COR-L47 (cell line): ENCODE measurements around the gene SPATA1.

Experiments
- DNase-seq: peaks from one replicate; lab custom pipeline; 2025; lab: John Stamatoyannopoulos, UW

Gene SPATA1

DNA sequence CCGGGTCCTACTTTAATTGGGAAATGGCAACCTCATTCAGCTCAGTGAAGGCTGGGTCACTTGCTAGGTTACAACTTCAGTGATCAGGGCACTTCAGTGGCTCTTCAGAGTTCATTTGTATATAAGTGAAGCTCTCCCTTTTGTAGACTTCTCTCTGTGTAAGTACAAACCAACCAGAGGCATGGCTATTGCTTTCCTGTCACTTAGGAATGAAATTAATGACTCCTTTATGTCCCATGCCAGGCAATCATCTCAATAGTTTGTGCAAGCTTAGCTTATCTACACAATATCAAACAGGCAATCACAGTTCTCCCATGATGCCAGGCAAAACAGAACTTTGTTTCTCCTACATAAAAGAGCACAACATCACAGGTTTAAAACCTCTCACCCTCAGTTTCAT is 90.8 kb downstream of the SPATA1 start:
- DNase-seq, result no peak

GRCh38 chr1:84598418-84598817 is 92.2 kb downstream of the SPATA1 start:
- no peak for DNase-seq

- no peak for DNase-seq
Observed at GRCh38 chr1:84598846-84599741, 92.9 kb downstream of the SPATA1 start.

DNA sequence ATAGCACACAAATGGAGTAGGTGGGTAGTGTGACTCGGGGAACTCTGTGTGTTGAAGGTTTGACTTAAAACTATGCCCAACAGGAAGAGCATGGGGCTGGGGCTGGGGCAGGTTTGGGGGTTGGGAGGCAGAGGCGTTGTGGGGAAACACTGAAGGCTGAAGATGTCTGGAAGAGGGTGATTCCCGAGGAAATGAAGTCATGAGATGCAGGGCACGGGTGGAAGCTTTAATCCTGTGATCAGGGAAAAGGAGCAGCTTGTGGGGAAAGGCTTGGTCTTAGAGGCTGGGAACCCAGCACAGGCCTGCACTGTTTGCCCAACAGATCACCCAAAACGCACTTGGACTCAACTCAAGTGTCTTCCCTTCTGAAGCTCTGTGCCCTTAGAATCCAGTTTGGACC is 94.6 kb downstream of the SPATA1 start:
- DNase-seq, result no peak

GRCh38 chr1:84603223-84603622 is 97.0 kb downstream of the SPATA1 start:
- DNase-seq, result no peak

DNA sequence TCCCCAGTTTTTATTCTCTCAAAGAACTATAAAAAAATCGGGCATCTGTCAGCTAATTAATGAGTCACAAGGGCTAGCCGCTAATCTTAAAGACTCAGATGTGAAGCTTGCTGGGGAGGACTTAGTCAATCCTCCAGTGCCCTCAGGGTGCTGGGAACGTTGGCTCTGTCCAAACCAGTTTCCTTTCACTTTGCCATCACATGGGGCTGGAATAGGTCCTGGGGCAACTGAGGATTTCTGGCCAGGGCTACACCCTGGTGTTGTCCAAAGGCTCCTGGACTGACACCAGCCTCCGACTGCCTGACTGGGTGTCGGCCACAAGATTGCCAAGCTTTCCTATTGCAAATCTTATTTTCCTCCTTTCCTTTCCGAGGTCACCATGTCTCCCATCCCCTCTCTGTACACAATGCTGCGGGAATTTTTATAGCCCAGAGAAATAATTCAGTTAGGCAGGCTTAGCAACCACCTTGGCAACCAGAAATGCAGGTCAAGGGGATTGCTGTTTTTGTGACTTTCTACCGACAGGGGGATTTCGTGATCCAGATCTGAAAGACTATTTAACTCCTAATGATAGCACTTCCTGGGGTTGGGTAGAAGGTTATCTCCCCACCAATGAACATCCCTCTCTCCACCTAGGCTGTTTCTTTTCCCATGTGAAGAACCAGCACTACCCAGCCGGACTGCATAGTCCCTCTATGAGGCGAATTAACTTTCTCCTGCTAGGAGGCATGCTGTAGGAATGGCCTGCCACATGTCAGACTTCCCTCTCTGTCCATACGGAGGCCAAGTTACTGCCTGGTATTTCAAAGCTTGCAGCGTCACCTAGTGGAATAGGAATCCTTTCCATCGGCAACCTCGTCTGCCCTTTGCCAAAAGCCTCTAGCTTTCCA is 98.0 kb downstream of the SPATA1 start:
- DNase-seq, result no peak

DNA sequence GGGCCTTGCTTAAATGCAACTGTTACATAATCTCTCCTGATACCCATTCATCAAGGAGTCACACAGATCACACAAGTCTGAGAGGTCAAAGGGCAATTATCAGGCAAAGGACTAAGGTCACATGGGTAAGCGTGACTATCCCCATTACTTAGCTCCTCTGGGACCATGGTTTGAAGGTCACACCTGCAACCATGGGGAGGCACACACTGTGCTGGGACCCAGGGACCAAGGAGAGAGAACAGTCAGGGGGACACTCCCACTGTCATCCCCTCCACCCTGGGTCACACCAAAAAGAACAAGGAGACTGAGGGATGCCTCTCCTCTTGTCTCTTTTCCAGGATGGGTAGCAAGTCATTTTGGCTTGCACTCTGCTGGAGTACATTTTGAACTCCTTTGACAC is 99.0 kb downstream of the SPATA1 start:
- DNase-seq, result no peak

DNA sequence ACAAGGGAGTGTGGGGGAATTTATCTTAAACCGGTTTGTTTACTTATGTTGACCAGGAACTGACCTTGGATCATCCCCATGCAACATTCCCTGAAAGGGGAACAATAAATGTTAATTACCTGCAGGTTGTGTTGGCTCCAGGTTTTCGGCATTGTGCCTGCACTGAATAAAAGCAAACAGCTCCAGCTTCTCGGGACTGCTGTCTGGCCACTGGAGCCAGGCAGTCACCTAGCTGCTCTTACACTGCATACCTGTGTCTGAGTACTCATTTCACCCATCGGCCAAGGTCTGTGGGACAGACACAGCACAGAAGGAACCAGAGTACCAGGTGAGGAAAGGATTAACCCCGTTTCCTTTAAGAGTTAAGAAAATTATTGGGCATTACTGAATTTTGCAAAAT is 100.8 kb downstream of the SPATA1 start:
- DNase-seq, result no peak

DNA sequence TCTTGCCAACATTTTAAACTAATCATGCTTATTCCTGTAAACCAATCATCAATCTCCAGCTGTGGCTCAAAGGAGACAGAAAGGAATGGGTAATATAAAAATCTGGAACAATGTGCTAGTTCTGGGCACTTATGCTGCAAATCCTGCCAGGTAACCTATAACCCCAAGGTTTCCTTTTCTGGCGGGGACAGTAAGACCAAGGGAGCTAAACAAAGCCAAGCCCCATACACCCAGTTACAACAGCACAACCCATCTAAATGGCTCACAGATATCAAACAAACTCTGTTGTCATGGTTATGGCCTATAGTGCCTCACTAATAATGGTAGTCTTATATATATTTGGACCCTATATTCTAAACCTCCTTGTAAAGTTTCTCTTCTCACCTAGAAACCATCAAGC is 104.9 kb downstream of the SPATA1 start:
- no peak for DNase-seq

DNA sequence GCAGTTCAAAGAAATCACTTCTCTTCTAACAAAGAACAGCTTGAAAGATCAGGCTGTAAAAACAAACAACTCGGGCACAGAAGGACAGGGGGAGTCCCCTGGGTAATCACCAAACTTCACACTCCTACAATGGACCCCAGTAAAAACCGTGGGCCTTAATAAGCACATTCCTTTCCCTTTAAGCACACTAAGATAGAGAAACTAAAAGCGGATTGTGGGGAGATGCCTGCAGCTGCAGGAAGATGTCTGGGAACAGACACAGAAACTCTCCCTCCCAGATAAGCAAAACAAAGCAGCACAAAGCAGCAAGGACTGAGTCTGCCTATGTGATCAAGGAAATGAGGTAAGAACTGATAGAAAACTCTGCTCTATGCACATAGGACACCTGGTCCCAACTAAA is 105.6 kb downstream of the SPATA1 start:
- DNase-seq, result no peak

- no peak for DNase-seq
Observed at GRCh38 chr1:84613026-84613425, 106.8 kb downstream of the SPATA1 start.

- DNase-seq, result no peak
Observed at GRCh38 chr1:84613887-84614286, 107.7 kb downstream of the SPATA1 start.

DNA sequence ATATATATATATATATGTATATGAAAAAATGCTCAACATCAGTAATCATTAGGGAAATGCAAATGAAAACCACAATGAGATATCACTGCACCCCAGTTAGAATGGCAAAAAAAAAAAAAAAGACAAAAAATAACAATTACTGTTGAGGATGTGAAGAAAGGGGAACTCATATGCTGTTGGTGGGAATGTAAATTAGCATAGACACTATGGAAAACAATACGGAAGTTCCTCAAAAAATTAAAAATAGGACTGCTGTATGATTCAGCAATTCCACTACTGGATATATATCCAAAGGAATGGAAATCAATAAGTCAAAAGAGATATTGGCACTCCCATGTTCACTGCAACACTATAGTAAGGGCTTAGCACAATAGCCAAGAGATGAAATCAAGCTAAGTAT is 109.6 kb downstream of the SPATA1 start:
- DNase-seq, result no peak
